Endothelial cell of umbilical vein (primary cell): ENCODE data around the gene BRMS1. TPM values are rescaled to one million over a fixed set of nuclear protein-coding genes. Genes with fewer than 3 reads are reported as not detected.

Experiments
- BruUV-seq: library from RNA; stranded (reverse); fragments of 400-500 nt; replicated peaks from 2 replicates; lab custom pipeline; 2021; lab: Mats Ljungman, UMichigan
- CTCF ChIA-PET: fragments of 300-600, 350-600 bp; sonication (Branson Sonifier 250); formaldehyde crosslinking; loops from one replicate; lab custom pipeline; 2021; ENCODE audit warnings: antibody characterized with exemption, inconsistent platforms; lab: Charles Lee
- POLR2A ChIA-PET: fragments of 300-600, 350-600 bp; sonication (Branson Sonifier 250); formaldehyde crosslinking; loops from one replicate; lab custom pipeline; 2021; ENCODE audit warnings: antibody characterized with exemption, inconsistent platforms; lab: Charles Lee
- DNase-seq: peaks from one replicate; pipeline ENCODE4 v3.0.0-alpha.2; 2011; ENCODE audit warnings: low read depth, low spot score
- FAIRE-seq: peaks from 2 replicates; lab custom pipeline; 2011; peaks lifted over from hg19 to GRCh38; lab: Jason Lieb, UNC
- H2AFZ ChIP-seq: 2 replicates; pipeline ENCODE4 v1.6.0; 2012; ENCODE audit warnings: low read depth, low read length, control low read depth, inconsistent platforms
- H3K27ac ChIP-seq: 2 replicates; pipeline ENCODE4 v1.5.1; 2011; ENCODE audit warnings: low read depth, mild to moderate bottlenecking, control low read depth, low read length, moderate library complexity; ENCODE audit not compliant: insufficient read depth
- H3K27me3 ChIP-seq, 2 experiments: 2 replicates each; pipeline versions ENCODE4 v1.6.0 to v1.6.1; 2011; ENCODE audit warnings: low read length in 2 of 2, mixed read lengths in 1 of 2; ENCODE audit not compliant: control insufficient read depth in 2 of 2, insufficient read depth in 2 of 2
- H3K36me3 ChIP-seq, 2 experiments: 2 replicates in 1 of 2; 3 replicates in 1 of 2; pipeline ENCODE4 v1.5.1; 2011; ENCODE audit warnings: low read length in 2 of 2, mild to moderate bottlenecking in 1 of 2, moderate library complexity in 1 of 2; ENCODE audit not compliant: control insufficient read depth in 2 of 2, insufficient read depth in 2 of 2; ENCODE audit errors: extremely low read depth in 1 of 2
- H3K4me1 ChIP-seq: 3 replicates; pipeline ENCODE4 v1.5.1; 2011; ENCODE audit warnings: mild to moderate bottlenecking, low read length; ENCODE audit not compliant: control insufficient read depth, insufficient read depth; ENCODE audit errors: extremely low read depth
- H3K4me2 ChIP-seq: 2 replicates; pipeline ENCODE4 v1.6.1; 2011; ENCODE audit warnings: low read length, control low read depth, mixed read lengths; ENCODE audit not compliant: insufficient read depth
- H3K4me3 ChIP-seq, 3 experiments: fragments of 200-600 bp in 1 of 3; sonication (generic), shearing (Covaris generic) in 1 of 3; replicated peaks in 1 of 3; 2 replicates each; pipeline ENCODE4 v1.5.1; 2011 to 2016; ENCODE audit warnings: control low read depth in 3 of 3, low read length in 3 of 3, mild to moderate bottlenecking in 2 of 3, inconsistent platforms in 1 of 3, low read depth in 1 of 3, moderate library complexity in 1 of 3; ENCODE audit not compliant: insufficient read depth in 1 of 3
- H3K79me2 ChIP-seq: 2 replicates; pipeline ENCODE4 v1.6.0; 2012; ENCODE audit warnings: low read length, inconsistent platforms; ENCODE audit not compliant: control insufficient read depth, insufficient read depth
- H3K9ac ChIP-seq: replicated peaks from 2 replicates; pipeline ENCODE3; 2011; ENCODE audit warnings: low read length, control low read depth; ENCODE audit not compliant: insufficient read depth; ENCODE audit errors: extremely low read depth
- H3K9me1 ChIP-seq: replicated peaks from 3 replicates; pipeline ENCODE4 v1.6.0; 2011; ENCODE audit warnings: mild to moderate bottlenecking, low read length; ENCODE audit not compliant: control insufficient read depth, insufficient read depth; ENCODE audit errors: extremely low read depth
- H3K9me3 ChIP-seq: replicated peaks from 2 replicates; pipeline ENCODE4 v1.5.1; 2012; ENCODE audit warnings: low read length, inconsistent platforms; ENCODE audit not compliant: control insufficient read depth, insufficient read depth
- H4K20me1 ChIP-seq: replicated peaks from 2 replicates; pipeline ENCODE3; 2011; ENCODE audit warnings: mild to moderate bottlenecking, low read length; ENCODE audit not compliant: control insufficient read depth, insufficient read depth; ENCODE audit errors: extremely low read depth
- CTCF ChIP-seq, 2 donors: IDR thresholded peaks; 1 replicate in 1 of 2; 2 replicates in 1 of 2; pipeline ENCODE4 v1.5.1; 2011; ENCODE audit warnings: low read length in 2 of 2, mild to moderate bottlenecking in 2 of 2, moderate library complexity in 2 of 2, control low read depth in 1 of 2, inconsistent platforms in 1 of 2, low read depth in 1 of 2; ENCODE audit not compliant: insufficient read depth in 1 of 2; ENCODE audit errors: extremely low read depth in 1 of 2
- EZH2 ChIP-seq: IDR thresholded peaks from 2 replicates; pipeline ENCODE4 v1.6.1; 2012; ENCODE audit warnings: borderline replicate concordance, low read depth, mild to moderate bottlenecking, moderate library complexity, low read length, inconsistent platforms; ENCODE audit not compliant: severe bottlenecking
- FOS ChIP-seq: IDR thresholded peaks from 2 replicates; pipeline ENCODE4 v1.6.1; 2011; ENCODE audit warnings: mild to moderate bottlenecking, low read length, moderate library complexity, borderline replicate concordance; ENCODE audit not compliant: insufficient read depth
- GATA2 ChIP-seq: IDR thresholded peaks from 2 replicates; pipeline ENCODE4 v1.7.0; 2011; ENCODE audit warnings: low read depth, mild to moderate bottlenecking, moderate library complexity, mixed read lengths, low read length; ENCODE audit not compliant: insufficient read length, insufficient read depth
- JUN ChIP-seq: IDR thresholded peaks from 2 replicates; pipeline ENCODE4 v1.6.1; 2011; ENCODE audit warnings: borderline replicate concordance, low read depth; ENCODE audit not compliant: insufficient read length, insufficient read depth
- MYC ChIP-seq: IDR thresholded peaks from one replicate; pipeline ENCODE4 v1.6.1; 2011; ENCODE audit warnings: mild to moderate bottlenecking, low read depth, low read length
- POLR2AphosphoS5 ChIP-seq: IDR thresholded peaks from 2 replicates; pipeline ENCODE4 v1.6.1; 2012; ENCODE audit warnings: low read depth, mild to moderate bottlenecking, control low read depth, low read length, moderate library complexity; ENCODE audit not compliant: insufficient read depth
- dilution Hi-C: fragments of 300-500 bp; cut with MboI; formaldehyde crosslinking; loops from one replicate; pipeline ENCODE4 v1.15.0; 2019; ENCODE audit warnings: low sequenced_read_pairs; ENCODE audit not compliant: extremely low pct_ligation_motif_present
- intact Hi-C: fragments of 100-400 bp; cut with micrococcal nuclease; formaldehyde crosslinking; loops from one replicate; pipeline ENCODE4 v1.10.0; 2022
- polyA plus RNA-seq, 4 experiments: library from polyadenylated mRNA; depleted of rRNA in 3 of 4; stranded (reverse) in 3 of 4; unstranded in 1 of 4; fragments of >200 nt; gene quantifications; 2 replicates each; pipeline versions ENCODE4 v1.2.1 to v1.2.3, GENCODE V29; 2011 to 2012; ENCODE audit warnings: missing spikeins in 1 of 4
- total RNA-seq: library from RNA; stranded (reverse); gene quantifications from 2 replicates; pipeline ENCODE4 v1.2.3, GENCODE V29; 2021

Gene BRMS1
- total and polyA plus RNA-seq, 2 donors (not counting 3 experiments of a cell fraction or from before 2014, with no cell fraction given) = 51.4 to 53.1 TPM

GRCh38 chr11:66360406-66361073 lies 15.6 kb upstream of the BRMS1 start:
- H4K20me1 ChIP-seq = no peaks in the 10 kb centered on the region
- DNase-seq (no peak), FAIRE-seq (no peak)
- ChIA-PET POLR2A (no interaction called here), CTCF (interaction anchor here (1.6 kb wide), 1 partner anchor 49 kb away, joined by 4 read pairs; no protein-coding TSS in a partner anchor)
- H3K36me3 ChIP-seq = no peaks in the 10 kb centered on the region
- no peaks in the 10 kb centered on the region for H3K4me1 ChIP-seq
- no TSS peak for BruUV-seq
- no peaks in the 10 kb centered on the region for H3K79me2 ChIP-seq
- dilution Hi-C loops (no loop called here), intact Hi-C loops (no loop called here)
- no peaks in the 10 kb centered on the region for H3K9me1 ChIP-seq
- no peak overlapping the region for H3K4me2 ChIP-seq
- H3K9ac ChIP-seq = no peak overlapping the region
- H3K27ac ChIP-seq = no peak overlapping the region
- H3K4me3 ChIP-seq = no peak overlapping the region
- no peaks in the 10 kb centered on the region for H3K27me3 ChIP-seq
- TF ChIP-seq MYC (no peak), POLR2AphosphoS5 (no peak), JUN (no peak), EZH2 (no peak), CTCF (IDR thresholded peaks at IDR 0.05; ENCODE audit: extremely low read depth in 1 of 2, insufficient read depth in 1 of 2, low read depth in 1 of 2, low read length in 2 of 2) (no peak), FOS (no peak), GATA2 (no peak)
- no peak overlapping the region for H2AFZ ChIP-seq
- no peaks in the 10 kb centered on the region for H3K9me3 ChIP-seq
